ENCODE measurements around the gene HLA-F. TPM values are rescaled to one million over a fixed set of nuclear protein-coding genes. Genes with fewer than 3 reads are reported as not detected.

Gene HLA-F
- total and polyA plus RNA-seq, 2 experiments from 2014 or later = 0.43 to 0.93 TPM

DNA sequence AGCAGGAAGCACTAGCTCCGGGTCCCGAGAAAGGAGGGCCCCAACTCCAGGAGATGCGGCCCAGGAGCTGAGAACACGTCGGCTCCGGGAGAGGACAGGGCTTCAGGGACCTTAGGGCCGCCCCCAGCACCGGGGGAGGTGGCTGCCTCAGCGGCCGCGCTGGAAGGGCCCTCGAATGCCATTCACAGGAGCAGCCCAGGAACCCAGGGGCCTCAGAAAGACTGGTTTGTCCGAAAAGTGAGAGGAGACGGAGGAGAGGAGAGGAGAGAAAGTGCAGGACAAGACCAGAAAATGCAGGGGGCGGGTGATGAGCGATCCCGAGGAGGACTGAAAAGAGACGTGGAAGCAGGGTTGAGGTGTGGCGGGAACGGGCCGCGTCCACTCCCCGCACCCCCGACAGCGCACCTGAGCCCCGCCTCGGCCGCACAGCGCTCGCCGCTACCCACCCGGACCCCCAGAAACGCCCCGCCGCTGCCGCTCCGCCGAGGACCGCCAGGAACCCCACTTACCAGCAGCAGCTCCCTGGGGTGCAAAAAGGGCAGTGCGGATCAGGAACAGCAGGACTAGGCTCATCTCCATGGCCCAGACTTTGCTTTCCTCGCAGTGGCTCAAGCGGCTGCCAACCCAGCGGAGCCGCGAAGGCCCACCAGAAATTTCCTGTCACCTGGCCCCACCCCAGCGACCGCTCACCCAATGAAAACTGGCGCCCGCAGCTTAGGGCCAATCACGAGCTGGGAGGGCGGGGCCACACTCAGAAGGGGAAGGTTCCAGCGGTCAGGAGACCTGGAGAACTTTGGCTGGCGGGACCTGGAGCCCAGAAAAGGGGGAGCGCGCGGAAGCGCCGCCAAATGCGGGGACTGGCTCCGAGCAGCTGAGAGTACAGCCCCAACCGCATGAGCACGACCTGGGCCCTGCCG, 25.4 kb downstream of the HLA-F start:
- H3K9me3 ChIP-seq (ENCODE audit: low read depth) = no peaks in the 10 kb centered on the region
- TF ChIP-seq EZH2phosphoT487 (IDR thresholded peaks at IDR 0.05; ENCODE audit: insufficient read depth, low read depth) (no peak), EZH2 (IDR thresholded peaks at IDR 0.05; ENCODE audit: insufficient read depth, poor library complexity, severe bottlenecking) (no peak)
- WGBS, 2 experiments (ENCODE audit: low coverage in 1 of 2, low lambda C conversion rate in 2 of 2, missing lambda C conversion rate in 2 of 2) = 0 to 3% methylated on average over 36 to 61 of the region's 63 CpGs
- peak overlapping the region; percentile 76 for H3K9ac ChIP-seq
- peak overlapping the region; percentile 85 for H3K4me3 ChIP-seq
- no peaks in the 10 kb centered on the region for H3F3A ChIP-seq (ENCODE audit: insufficient read depth)
- in situ Hi-C loops (cut with MboI) = loop anchor here (25.0 kb wide), 1 partner anchor 264 kb away; no protein-coding TSS in a partner anchor
- H3K4me2 ChIP-seq (ENCODE audit: unreplicated experiment) = peak overlapping the region; percentile 90
- no peaks in the 10 kb centered on the region for H3K27me3 ChIP-seq (replicated peaks; ENCODE audit: insufficient read depth)
- H3K9me2 ChIP-seq (ENCODE audit: insufficient read depth) = no peaks in the 10 kb centered on the region
- DNase-seq = peak; percentile 94
- H3K4me1 ChIP-seq (ENCODE audit: insufficient read depth) = peaks cover 6% of the 10 kb centered on the region; the same call in 1 of the 2 replicates
- H2AFZ ChIP-seq = peak overlapping the region; percentile 97
- no peaks in the 10 kb centered on the region for H3K36me3 ChIP-seq (ENCODE audit: low read depth)
- no peaks in the 10 kb centered on the region; the same call in 1 of the 2 replicates for H3K79me2 ChIP-seq (ENCODE audit: insufficient read depth)
- no peak overlapping the region for H3K27ac ChIP-seq
- no peaks in the 10 kb centered on the region for H4K20me1 ChIP-seq (ENCODE audit: insufficient read depth)

DNA sequence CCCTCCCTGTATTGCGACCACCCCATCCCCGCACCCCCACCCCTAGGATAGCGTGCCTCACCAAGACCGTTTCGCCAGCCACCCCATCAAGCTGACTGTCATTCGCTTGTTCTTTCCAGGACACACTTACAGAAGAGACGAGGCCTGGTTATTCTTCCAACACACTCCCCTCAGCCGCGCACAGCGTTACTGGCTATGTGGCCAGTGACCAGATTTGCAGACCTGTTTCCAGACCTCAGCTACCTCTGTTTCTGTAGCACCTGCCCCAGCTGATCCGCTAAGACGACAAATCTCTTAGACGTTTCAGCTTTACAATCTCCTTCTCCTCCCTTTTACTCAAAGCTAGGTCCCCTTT, 26.1 kb downstream of the HLA-F start:
- in situ Hi-C loops (cut with MboI) = loop anchor here (25.0 kb wide), 1 partner anchor 263 kb away; no protein-coding TSS in a partner anchor
- H3K9me2 ChIP-seq (ENCODE audit: insufficient read depth) = no peaks in the 10 kb centered on the region
- H3K27me3 ChIP-seq (replicated peaks; ENCODE audit: insufficient read depth) = no peaks in the 10 kb centered on the region
- peaks cover 6% of the 10 kb centered on the region; the same call in 1 of the 2 replicates for H3K4me1 ChIP-seq (ENCODE audit: insufficient read depth)
- no peaks in the 10 kb centered on the region; the same call in 1 of the 2 replicates for H3K79me2 ChIP-seq (ENCODE audit: insufficient read depth)
- TF ChIP-seq EZH2phosphoT487 (IDR thresholded peaks at IDR 0.05; ENCODE audit: insufficient read depth, low read depth) (no peak), EZH2 (IDR thresholded peaks at IDR 0.05; ENCODE audit: insufficient read depth, poor library complexity, severe bottlenecking) (no peak)
- H3K4me3 ChIP-seq = peak overlapping the region; percentile 85
- no peaks in the 10 kb centered on the region for H3K36me3 ChIP-seq (ENCODE audit: low read depth)
- H3K9me3 ChIP-seq (ENCODE audit: low read depth) = no peaks in the 10 kb centered on the region
- DNase-seq = peak; percentile 44
- WGBS, 2 experiments (ENCODE audit: low coverage in 1 of 2, low lambda C conversion rate in 2 of 2, missing lambda C conversion rate in 2 of 2) = 7% methylated on average over 12 to 13 of the region's 13 CpGs
- peak overlapping the region; percentile 90 for H3K4me2 ChIP-seq (ENCODE audit: unreplicated experiment)
- no peaks in the 10 kb centered on the region for H4K20me1 ChIP-seq (ENCODE audit: insufficient read depth)
- peak overlapping the region; percentile 76 for H3K9ac ChIP-seq
- no peaks in the 10 kb centered on the region for H3F3A ChIP-seq (ENCODE audit: insufficient read depth)
- peak overlapping the region; percentile 97 for H2AFZ ChIP-seq
- H3K27ac ChIP-seq = no peak overlapping the region

DNA sequence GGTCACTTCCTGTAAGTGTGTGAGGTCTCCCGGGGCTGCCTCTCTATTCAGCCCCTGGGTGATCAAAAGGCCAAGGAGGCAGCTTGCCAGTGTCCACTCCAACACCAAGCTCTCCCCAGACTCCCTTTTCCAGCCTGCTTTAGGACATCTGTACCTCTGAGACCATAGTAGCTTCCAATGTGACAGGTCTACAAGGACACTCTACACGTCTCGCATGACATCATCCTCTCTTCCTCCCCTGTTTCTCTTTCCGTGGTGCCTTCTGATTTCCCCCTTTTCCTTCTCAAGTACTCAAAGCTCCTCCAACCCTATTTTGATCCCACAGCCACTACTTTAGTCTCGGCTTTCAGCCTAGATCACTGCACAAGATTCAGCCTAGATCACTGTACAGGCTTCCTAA, 26.4 kb downstream of the HLA-F start:
- no peak for DNase-seq
- H3K9ac ChIP-seq = no peak overlapping the region
- peaks cover 6% of the 10 kb centered on the region; the same call in 1 of the 2 replicates for H3K4me1 ChIP-seq (ENCODE audit: insufficient read depth)
- H3K4me2 ChIP-seq (ENCODE audit: unreplicated experiment) = peak overlapping the region; percentile 90
- no peaks in the 10 kb centered on the region for H3K9me3 ChIP-seq (ENCODE audit: low read depth)
- peak overlapping the region; percentile 97 for H2AFZ ChIP-seq
- H3F3A ChIP-seq (ENCODE audit: insufficient read depth) = no peaks in the 10 kb centered on the region
- no peaks in the 10 kb centered on the region for H4K20me1 ChIP-seq (ENCODE audit: insufficient read depth)
- H3K36me3 ChIP-seq (ENCODE audit: low read depth) = no peaks in the 10 kb centered on the region
- TF ChIP-seq EZH2phosphoT487 (IDR thresholded peaks at IDR 0.05; ENCODE audit: insufficient read depth, low read depth) (no peak), EZH2 (IDR thresholded peaks at IDR 0.05; ENCODE audit: insufficient read depth, poor library complexity, severe bottlenecking) (no peak)
- no peak overlapping the region for H3K27ac ChIP-seq
- H3K79me2 ChIP-seq (ENCODE audit: insufficient read depth) = no peaks in the 10 kb centered on the region; the same call in 1 of the 2 replicates
- in situ Hi-C loops (cut with MboI) = loop anchor here (25.0 kb wide), 1 partner anchor 263 kb away; no protein-coding TSS in a partner anchor
- H3K27me3 ChIP-seq (replicated peaks; ENCODE audit: insufficient read depth) = no peaks in the 10 kb centered on the region
- 46 to 49% methylated on average over 5 of the region's 5 CpGs for WGBS, 2 experiments (ENCODE audit: low coverage in 1 of 2, low lambda C conversion rate in 2 of 2, missing lambda C conversion rate in 2 of 2)
- no peaks in the 10 kb centered on the region for H3K9me2 ChIP-seq (ENCODE audit: insufficient read depth)
- no peak overlapping the region for H3K4me3 ChIP-seq

DNA sequence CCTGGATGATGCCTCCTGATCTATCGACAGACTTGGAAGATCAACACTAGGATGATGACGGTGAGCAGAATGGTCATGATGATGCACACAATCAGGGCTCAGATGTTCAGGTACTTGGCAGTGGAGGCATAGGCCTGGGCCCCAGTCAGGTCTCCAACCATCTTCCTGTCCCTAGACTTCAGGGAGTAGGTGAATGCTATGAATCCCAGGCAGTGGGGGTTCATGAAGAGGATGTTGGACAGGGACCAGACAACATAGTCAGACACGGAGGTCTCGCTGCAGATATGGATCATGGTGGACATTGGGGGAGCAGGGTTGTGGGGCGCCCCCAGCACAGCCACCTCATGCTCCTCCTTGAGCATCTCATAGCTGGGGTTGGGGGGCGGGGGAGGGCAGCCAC, 27.5 kb downstream of the HLA-F start:
- 80 to 81% methylated on average over 6 of the region's 6 CpGs for WGBS, 2 experiments (ENCODE audit: low coverage in 1 of 2, low lambda C conversion rate in 2 of 2, missing lambda C conversion rate in 2 of 2)
- Histone ChIP-seq H3F3A (ENCODE audit: insufficient read depth) (no peaks in the 10 kb centered on the region), H3K79me2 (ENCODE audit: insufficient read depth) (no peaks in the 10 kb centered on the region; the same call in 1 of the 2 replicates), H3K4me2 (ENCODE audit: unreplicated experiment) (no peak overlapping the region), H2AFZ (no peak overlapping the region), H3K9me2 (ENCODE audit: insufficient read depth) (no peaks in the 10 kb centered on the region), H3K4me1 (ENCODE audit: insufficient read depth) (peaks cover 6% of the 10 kb centered on the region; the same call in 1 of the 2 replicates), H3K4me3 (no peak overlapping the region), H3K36me3 (ENCODE audit: low read depth) (no peaks in the 10 kb centered on the region), H3K9ac (no peak overlapping the region), H4K20me1 (ENCODE audit: insufficient read depth) (no peaks in the 10 kb centered on the region), H3K27me3 (replicated peaks; ENCODE audit: insufficient read depth) (no peaks in the 10 kb centered on the region), H3K9me3 (ENCODE audit: low read depth) (no peaks in the 10 kb centered on the region), H3K27ac (no peak overlapping the region)
- in situ Hi-C loops (cut with MboI) = no loop called here
- no peak for DNase-seq
- no peak for TF ChIP-seq EZH2phosphoT487 (IDR thresholded peaks at IDR 0.05; ENCODE audit: insufficient read depth, low read depth)
- TF ChIP-seq EZH2 (IDR thresholded peaks at IDR 0.05; ENCODE audit: insufficient read depth, poor library complexity, severe bottlenecking) = no peak

All from GM23248 (cell line).